GM21786 (cell line): ENCODE data around the gene EBI3.
"Not testable (repeated sequence)": the region's sequence is repeated elsewhere in the genome, so short reads cannot be mapped to it uniquely, and the experiment has no call there.

ENCODE experiments used
- ATAC-seq: cut with Tn5 transposase; IDR thresholded peaks from one replicate; pipeline ENCODE4 v1.9.1; 2021; ENCODE audit not compliant: unreplicated experiment

EBI3 gene

DNA sequence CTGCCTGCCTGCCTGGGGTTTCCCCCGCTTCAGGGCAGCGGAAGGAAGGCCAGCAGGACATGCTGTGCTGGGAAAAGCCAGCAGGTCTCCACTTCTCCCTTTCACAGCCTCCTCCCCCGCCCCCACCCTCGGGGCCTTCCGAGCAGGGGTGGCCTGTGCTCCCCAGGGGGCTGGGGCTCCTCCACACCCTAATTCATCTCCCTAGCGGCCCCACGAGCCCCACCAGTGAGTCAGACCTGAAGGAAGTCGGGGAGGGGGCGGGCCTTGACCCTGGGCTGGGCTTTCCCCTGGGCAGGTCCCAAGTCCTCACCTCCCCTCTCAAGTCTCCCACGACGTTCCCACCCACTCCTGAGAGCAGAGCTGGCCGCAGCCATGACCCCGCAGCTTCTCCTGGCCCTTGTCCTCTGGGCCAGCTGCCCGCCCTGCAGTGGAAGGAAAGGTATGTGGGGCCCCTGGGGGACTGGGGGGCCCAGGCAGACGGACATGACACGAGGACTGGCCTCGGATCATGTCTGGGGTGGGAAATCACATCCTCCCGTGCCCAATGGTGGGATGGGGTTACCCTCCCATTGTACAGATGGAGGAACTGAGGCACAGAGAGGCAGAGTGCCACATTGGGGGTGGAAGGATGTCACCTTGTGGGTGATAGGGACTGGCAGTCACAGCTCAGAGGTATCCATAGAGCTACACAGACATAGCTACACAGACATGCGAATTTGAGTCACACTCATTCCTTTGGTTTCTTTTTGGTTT is at the start of gene EBI3:
TSS of gene EBI3 (plus strand) at position 345 of the 753 bp plus-strand sequence. CDS start at position 373, 28 bp downstream.
- ATAC-seq = peak; percentile 66

DNA sequence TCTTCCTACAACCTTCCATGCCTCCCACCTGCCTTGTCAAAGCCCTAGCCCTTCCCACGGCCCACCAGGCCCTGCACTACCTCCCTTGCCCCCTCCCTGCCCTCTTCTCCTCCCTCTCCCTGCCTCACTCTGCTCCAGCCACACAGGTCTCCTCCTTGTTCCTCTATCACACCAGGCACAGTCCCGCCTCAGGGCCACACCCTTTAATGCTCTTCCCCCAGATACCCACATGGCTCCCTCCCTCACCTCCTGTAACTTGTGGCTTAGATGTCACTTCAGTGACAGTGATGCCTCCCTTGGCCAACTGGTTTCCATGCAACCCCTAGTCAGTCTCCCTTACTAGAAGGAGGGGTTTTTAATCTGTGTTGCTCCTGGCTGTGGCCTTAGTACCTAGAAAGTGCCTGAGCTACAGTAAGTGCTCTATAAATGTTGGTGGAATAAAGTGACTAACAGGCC is 48.2 kb upstream of the EBI3 start:
- ATAC-seq = no peak

DNA sequence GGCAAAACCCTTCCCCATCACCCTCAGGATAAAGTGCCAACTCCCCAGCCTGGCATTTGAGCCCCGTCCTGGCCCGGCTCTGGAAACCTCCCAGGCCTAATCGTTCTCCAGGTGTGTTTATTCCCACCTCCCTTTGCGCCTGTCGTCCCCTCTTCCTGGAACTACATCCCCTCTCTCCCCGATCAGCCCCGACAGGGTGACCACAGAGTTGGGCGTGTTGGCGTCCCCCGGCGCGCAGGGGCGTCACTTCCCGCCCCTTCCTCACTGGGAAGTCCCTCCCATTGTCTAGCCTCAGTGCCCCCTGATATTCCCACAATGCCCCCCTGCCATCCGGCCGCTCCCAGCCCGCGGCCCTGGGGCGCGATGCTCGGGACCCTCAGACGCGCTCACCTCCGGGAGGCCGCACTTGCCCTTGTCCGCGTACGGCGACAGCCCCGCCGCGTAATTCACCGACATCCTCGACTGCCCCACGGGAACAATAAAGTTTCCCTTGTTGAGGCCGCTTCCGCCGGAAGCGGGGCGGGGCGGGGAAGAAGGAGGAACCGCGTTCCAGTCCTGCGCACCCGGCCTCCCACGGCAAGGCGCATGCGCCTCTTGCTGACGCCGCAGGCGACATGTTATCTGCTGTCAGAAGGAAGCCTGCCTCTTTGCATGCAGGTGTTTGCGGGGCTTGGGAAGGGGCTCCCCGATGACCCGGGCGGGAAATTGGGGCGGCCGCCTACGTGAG is 47.1 kb upstream of the EBI3 start, which contains the start of the genes ANKRD24 and SIRT6:
TSS of gene ANKRD24 (plus strand) at position 606 of the 727 bp plus-strand sequence. CDS start 3,737 bp downstream, outside the sequence.
TSS of gene SIRT6 (minus strand) at position 480 of the 727 bp plus-strand sequence. CDS start at position 456, 24 bp downstream.
- peak; percentile 59 for ATAC-seq

DNA sequence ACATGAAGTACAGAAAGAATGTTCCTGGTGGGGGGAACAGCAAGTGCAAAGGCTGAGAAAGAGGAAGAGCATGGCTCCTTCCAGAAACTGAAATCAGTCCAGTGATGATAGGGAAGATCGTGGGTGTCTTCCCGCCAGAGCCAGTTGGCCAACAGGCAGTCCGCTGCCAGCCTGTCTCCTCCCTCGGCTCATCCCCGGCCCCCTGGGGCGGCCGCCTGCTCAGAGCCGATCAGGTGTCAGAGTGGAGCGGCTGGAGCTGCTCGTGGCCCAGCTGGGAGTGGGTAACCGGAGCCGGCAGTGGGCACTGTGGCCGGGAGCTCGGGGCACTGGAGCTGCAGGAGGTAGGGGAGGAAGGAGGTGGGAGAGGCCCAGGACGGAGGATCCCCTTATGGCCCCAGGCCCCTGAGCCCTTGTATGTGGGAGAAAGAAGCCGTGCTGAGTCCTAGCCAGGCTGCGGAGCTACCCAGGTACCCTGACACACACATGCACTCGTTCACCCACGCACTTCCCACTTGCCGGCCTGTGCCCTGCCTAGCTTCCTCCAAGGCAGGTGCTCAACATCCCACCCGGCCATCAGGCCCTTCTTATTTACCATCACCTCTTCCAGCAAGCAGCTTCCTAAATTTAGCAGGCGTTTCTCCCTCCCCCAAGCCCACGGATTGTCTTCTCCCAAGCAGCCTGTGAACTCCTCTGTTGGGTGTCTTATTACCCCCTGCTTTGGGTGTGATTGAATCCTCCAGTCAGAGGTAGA is 45.2 kb upstream of the EBI3 start:
- no peak for ATAC-seq

DNA sequence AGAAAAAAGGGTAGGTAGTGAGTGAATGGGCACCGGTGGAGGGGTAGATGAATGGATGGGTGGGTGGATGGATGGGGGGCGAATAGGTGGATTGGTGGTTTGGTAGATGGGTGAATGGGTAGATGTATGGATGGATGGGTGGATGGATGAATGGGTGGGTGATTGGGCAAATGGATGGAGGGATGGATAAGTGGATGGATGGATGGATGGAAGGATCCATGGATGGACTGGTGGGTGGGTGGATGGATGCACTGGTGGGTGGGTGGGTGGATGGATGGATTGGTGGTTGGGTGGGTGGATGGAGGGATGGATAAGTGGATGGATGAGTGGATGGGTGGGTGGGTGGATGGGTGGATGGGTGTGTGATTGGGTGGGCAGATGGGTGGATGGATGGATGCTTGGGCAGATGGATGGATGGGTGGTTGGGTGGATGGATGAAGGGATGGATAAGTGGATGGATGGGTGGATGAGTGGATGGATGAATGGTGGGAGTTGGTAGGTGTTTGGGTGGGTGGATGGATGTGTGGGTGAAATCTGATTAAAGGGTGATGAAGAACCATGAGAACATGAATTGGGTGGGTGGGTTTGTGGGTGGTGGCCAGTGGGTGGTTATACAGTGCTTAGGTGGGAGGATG is 44.5 kb upstream of the EBI3 start:
- ATAC-seq = no peak

DNA sequence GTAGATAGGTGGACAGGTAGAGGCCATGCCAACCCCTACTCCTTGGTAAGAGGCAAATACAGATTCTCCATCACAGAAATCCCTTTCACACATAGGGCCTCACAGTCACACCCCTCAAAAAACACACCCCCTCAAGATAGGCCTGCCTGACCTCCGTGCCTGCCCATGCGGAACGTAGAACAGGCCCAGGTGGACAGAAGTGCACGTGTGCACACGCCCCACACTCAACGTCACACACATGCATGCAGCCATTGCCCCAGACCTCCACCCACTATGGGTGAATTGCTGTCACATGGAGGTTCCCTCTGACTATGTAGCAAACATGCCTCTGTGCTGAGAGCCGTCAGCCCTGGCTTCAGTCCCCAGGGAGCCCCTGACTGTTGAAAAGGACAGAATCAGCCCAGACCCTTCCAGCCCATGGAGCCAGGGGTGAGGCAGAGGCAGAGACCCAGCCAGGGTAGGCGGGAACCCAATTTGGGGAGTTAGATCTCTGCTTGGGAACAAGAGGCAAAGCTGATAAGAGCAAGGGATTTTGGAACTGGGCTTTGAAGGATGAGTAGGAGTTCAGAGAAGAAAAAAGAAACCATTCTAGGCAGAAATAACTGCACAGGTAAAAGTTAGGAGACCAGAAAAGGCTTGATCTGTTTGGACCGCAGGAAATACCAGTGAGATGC is 43.8 kb upstream of the EBI3 start:
- ATAC-seq = no peak

DNA sequence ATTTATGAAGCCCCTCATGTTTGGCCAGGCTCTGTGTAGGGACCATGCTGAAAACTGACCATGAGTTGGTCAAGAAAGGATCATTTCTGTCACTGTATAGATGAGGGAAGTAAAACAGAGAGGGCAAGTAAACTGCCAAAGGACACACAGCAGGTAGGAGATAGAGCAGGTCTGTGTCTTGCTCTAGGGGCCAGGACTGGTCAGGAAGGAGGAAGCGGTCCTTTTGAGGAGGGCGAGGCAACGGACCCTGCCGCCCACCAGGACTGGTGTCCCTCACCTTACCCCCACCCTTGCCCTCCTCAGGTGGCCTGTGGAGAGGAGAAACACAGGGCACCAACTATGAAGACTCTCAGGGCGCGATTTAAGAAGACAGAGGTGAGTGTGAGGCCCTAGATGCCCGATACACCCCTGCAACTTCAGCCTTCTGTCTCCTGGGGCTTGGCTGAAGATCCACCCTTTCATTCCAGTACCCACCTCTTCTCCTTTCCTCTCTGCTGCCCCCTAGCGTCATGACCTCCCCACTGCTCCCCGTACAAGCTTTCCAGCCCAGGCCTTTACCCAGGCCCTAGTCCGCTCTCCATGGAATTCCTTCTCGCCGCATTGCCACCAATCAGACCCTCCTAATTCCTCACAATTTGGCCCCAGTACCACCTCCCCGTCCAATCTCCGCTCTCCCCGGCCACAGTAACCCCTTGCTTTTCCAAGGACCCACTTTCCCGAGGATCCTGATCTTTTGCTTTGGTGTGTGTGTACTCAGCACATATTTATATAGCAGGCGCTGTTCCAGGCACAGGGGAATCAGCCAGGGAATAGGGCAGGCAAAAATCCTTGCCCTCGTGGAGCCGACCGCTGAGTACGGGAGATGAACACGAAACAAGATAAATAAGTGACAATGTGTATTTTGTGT is 43.0 kb upstream of the EBI3 start:
- no peak for ATAC-seq

DNA sequence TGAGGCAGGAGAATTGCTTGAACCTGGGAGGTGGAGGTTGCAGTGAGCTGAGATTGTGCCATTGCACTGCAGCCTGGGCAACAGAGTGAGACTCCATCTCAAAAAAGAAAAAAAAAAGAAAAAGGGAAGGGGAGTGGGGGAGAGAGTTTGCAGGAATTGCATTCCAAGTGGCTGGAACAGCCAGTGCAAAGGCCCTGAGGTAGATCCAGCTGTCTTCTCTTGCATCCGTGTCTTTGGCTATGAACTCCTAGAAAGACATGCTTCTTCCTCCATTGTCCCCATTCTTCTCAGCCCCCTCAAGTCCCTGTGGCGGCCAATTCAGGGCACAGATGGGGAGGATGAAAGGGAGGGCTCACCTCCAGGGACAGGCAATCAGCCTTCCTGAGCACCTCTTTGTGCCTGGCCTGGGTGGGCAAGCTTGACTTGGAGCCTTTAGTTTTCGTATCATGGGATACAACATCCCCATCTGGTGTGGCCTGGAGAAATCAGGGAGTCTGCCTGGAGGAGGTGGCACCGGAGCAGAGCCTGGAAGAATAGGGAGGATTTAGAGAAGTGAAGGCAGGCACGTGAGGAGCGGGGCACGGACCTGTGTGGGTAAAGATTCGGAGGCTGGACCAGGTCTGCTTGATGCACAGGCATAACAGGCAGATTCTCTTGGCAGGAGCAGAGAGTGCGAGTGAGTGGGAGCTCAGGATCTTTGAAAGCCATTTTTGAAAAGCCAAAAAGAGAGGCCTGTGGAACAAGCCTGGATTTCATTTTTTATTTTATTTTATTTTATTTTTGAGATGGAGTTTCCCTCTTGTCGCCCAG is 41.8 kb upstream of the EBI3 start:
- no peak for ATAC-seq

DNA sequence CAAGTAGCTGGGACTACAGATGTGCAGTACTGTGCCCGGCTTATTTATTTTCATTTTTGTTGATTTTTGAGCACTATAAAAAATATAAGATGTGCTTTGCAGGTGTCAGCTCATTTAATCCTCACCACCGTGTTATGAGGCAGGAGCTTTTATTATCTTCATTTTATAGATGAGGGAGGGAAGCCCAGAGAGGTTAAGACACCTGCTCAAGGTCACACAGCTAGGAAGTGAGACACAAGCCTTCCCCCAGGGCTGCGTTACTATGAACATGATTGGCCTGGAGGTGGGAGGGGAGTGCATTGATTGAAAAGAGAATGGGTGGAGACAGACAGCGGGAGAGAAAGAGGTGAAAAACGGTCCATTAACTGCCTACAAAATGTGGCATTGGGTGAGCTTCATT is 39.7 kb upstream of the EBI3 start:
- ATAC-seq = no peak

DNA sequence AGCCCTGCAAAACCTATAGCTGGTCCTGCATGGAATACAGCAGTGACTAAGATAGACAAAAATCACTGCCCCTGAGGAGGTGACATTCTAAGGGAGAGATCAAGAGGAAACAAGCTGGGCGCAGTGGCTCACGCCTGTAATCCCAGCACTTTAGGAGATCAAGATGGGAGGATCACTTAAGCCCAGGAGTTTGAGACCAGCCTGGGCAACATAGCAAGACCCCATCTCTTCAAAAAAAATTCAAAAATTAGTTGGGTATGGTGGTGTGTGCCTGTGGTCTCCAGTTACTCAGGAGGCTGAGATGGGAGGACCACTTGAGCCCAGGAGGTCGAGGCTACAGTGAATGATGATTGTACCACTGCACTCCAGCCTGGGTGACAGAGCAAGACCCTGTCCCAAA is 36.8 kb upstream of the EBI3 start:
- ATAC-seq = not testable (repeated sequence)

DNA sequence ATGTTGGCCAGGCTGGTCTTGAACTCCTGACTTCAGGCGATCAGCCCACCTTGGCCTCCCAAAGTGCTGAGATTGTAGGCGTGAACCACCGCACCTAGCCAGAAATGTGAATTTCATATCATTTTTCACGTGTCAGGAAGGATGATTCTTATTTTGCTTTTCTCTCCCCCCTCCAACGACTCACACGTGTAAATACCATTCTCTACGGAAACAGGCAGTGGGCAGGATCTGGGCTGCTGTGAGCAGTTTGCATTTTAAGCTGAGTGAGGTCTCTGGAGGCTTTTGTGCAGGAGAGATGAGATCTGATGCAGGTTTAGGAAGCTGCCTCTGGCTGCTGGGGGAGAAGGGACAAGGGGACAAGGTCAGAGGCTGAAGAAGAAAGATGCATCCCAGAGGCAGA is 35.0 kb upstream of the EBI3 start:
- no peak for ATAC-seq

DNA sequence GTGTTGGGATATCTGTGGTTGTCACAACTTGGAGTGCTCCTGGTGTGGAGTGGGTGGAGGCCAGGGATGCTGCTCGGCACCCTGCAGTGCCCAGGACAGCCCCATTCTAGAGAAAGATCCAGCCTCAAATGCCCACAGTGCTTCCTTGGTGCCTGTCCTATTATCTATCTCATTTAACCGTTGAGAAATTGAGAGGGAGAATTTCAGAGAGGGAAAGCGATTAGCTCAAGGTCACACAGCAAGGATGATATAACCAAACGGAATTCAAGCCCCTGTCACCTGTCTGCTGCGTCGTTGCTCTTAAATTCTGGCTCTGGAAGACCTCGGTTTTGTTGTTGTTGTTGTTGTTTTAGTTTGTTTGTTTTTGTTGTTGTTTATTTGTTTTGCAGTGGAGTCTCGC is 33.3 kb upstream of the EBI3 start:
- ATAC-seq = no peak

DNA sequence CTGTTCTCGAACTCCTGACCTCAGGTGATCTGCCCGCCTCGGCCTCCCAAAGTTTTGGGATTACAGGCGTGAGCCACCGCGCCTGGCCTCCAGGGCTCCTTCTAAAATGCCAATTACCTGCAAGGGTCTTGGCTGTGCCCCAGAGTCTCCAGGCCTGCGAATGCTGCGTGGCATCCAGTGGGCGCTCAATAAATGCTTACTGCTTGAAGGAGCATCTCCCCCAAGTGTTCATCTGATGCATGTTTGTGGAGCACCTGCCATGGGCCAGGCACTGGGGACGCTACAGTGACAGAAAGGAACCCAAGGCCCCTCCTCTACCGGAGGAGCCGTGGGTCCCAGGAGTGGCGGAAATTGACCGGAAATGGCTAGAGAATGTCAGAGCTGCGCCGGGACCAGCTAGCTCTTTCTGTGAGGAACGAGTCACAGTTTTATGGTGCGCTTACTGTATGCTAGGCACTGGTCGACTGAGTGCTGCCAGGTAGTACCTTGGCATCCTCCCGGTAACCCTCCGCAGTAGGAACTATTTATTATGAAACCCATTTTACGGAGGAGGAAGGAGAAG is 32.7 kb upstream of the EBI3 start:
- ATAC-seq = no peak

DNA sequence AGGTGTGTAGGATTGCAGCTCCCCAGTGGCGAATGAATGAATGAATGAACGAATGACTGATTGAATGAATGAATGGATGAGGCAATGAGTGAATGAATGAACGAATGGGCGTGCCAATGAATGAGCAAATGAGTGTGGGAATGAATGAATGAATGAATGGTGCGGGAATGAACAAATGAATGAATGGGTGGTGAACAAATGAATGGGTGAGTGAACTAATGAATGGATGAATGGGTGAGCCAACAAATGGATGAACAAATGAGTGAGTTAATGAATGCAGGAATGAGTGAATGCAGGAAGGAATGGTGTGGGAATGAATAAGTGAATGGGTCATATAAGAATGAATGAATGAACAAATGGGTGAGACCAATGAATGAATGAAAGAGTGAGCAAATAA is 32.1 kb upstream of the EBI3 start:
- no peak for ATAC-seq

DNA sequence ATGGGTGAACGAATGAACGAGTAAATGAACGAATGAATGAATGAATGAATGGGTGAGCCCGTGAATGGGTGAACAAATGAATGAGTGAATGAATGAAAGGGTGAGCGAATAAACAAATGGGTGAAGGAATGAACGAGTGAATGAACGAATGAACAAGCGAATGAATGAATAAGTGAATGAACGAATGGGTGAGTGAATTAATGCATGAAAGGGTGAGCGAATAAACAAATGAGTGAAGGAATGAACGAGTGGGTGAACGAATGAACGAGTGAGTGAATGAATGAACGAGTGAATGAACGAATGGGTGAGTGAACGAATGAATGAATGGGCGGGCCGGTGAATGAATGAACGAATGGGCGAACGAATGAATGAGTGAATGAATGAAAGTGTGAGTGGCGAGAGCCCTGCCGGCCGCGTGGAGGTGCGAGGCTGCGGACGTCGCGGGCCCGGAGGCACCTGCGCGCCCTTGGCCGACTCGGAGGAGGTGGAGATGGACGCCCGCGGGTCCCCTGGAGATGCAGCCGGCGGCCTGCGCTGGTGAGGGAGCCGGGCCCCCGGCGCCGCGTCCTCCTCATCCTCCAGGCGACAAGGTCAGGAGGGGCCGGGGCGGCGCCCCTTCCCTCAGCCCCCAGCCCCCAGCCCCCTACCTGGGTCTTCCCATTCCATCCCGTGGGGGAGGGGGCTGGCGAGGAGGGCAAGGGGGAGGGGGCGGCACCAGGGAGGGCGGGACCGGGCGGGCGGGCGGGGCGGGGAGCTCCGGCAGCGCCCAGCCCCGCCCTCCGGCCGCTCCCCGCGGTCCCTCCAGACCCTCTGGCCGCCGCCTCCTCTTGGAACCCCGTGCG is 31.5 kb upstream of the EBI3 start:
- ATAC-seq = no peak

DNA sequence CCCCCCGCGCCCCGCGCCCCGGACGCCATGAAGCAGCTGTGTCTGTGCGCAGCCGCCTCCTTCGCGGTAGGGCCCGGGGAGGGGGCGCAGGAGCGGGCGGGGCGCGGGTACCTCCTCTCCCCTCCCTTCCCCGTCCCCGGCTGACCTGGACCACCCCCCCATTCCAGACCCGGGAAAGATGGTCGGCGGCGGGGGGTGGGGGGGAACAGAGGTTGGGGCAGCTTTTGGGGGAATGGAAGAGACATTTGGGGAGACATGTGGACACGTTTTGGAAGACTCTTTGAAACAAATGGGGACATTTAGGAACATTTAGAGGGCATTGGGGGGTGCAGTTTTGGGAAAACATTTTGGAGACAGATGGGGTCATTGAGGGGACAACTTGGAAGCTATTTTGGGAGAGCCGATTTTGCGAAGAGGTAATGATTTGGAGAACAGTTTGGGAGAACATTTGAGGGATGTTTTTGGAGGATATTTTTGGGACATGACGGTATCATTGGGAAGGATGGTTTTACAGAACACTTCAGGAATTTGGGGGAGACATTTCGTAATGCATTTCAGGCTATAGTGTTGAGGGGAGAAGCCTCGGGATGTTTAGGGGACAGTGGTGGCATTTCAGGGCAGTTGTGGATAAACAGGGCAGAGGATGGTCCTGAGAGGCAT is 30.7 kb upstream of the EBI3 start:
- ATAC-seq = no peak
